NT2/D1 (cell line): ENCODE measurements around the gene TRPC4.

Source experiments
- YY1 ChIP-seq: IDR thresholded peaks from 2 replicates; pipeline ENCODE4 v1.6.1; 2011; ENCODE audit not compliant: insufficient read length, insufficient read depth
- ZNF274 ChIP-seq: IDR thresholded peaks from 2 replicates; pipeline ENCODE4 v1.6.1; 2011; ENCODE audit warnings: mild to moderate bottlenecking, low read depth, low read length

GRCh38 chr13:37747071-37747612 is 122.4 kb downstream of the TRPC4 start:
- no peak for TF ChIP-seq ZNF274
- no peak for TF ChIP-seq YY1
